ENCODE measurements around the gene LIME1.

LIME1 gene

GRCh38 chr20:63692436-63693082 is 43.9 kb upstream of the LIME1 start:
- H3K9me3 ChIP-seq (ENCODE audit: control insufficient read depth, insufficient read depth, low read length): peaks cover 2% of the 10 kb centered on the region; the same call in 1 of the 2 replicates
- no peak for DNase-seq (ENCODE audit: low read depth, low spot score)
- no peak overlapping the region for H3K4me3 ChIP-seq (ENCODE audit: low read length)
- H3K36me3 ChIP-seq (ENCODE audit: control insufficient read depth, insufficient read depth, low read length): peaks cover 23% of the 10 kb centered on the region
- H3K27me3 ChIP-seq (ENCODE audit: control insufficient read depth, insufficient read depth, low read length): no peaks in the 10 kb centered on the region
- no peak overlapping the region for H3K27ac ChIP-seq (ENCODE audit: low read length)
- WGBS (ENCODE audit: insufficient coverage, insufficient read length): no CpG with 5 or more reads among the region's 20 CpGs
- H3K4me1 ChIP-seq (ENCODE audit: control insufficient read depth, insufficient read depth, low read length): no peaks in the 10 kb centered on the region; the same call in 1 of the 2 replicates

GRCh38 chr20:63693083-63693732 is 43.3 kb upstream of the LIME1 start:
- Histone ChIP-seq H3K36me3 (ENCODE audit: control insufficient read depth, insufficient read depth, low read length) (peaks cover 23% of the 10 kb centered on the region), H3K4me3 (ENCODE audit: low read length) (no peak overlapping the region), H3K9me3 (ENCODE audit: control insufficient read depth, insufficient read depth, low read length) (peaks cover 2% of the 10 kb centered on the region; the same call in 1 of the 2 replicates), H3K27me3 (ENCODE audit: control insufficient read depth, insufficient read depth, low read length) (no peaks in the 10 kb centered on the region), H3K27ac (ENCODE audit: low read length) (no peak overlapping the region), H3K4me1 (ENCODE audit: control insufficient read depth, insufficient read depth, low read length) (no peaks in the 10 kb centered on the region; the same call in 1 of the 2 replicates)
- WGBS (ENCODE audit: insufficient coverage, insufficient read length): no CpG with 5 or more reads among the region's 10 CpGs
- DNase-seq (ENCODE audit: low read depth, low spot score): no peak

- H3K36me3 ChIP-seq (ENCODE audit: control insufficient read depth, insufficient read depth, low read length): peaks cover 23% of the 10 kb centered on the region
- DNase-seq (ENCODE audit: low read depth, low spot score): no peak
- H3K9me3 ChIP-seq (ENCODE audit: control insufficient read depth, insufficient read depth, low read length): peaks cover 2% of the 10 kb centered on the region; the same call in 1 of the 2 replicates
- no peaks in the 10 kb centered on the region; the same call in 1 of the 2 replicates for H3K4me1 ChIP-seq (ENCODE audit: control insufficient read depth, insufficient read depth, low read length)
- H3K4me3 ChIP-seq (ENCODE audit: low read length): no peak overlapping the region
- H3K27ac ChIP-seq (ENCODE audit: low read length): no peak overlapping the region
- no CpG with 5 or more reads among the region's 21 CpGs for WGBS (ENCODE audit: insufficient coverage, insufficient read length)
- H3K27me3 ChIP-seq (ENCODE audit: control insufficient read depth, insufficient read depth, low read length): no peaks in the 10 kb centered on the region
Observed at GRCh38 chr20:63693733-63694583, 42.5 kb upstream of the LIME1 start.

GRCh38 chr20:63694584-63695423 is 41.7 kb upstream of the LIME1 start:
- WGBS (ENCODE audit: insufficient coverage, insufficient read length): no CpG with 5 or more reads among the region's 37 CpGs
- peaks cover 23% of the 10 kb centered on the region for H3K36me3 ChIP-seq (ENCODE audit: control insufficient read depth, insufficient read depth, low read length)
- no peaks in the 10 kb centered on the region; the same call in 1 of the 2 replicates for H3K4me1 ChIP-seq (ENCODE audit: control insufficient read depth, insufficient read depth, low read length)

GRCh38 chr20:63695424-63696305 is 40.8 kb upstream of the LIME1 start:
- Histone ChIP-seq H3K27ac (ENCODE audit: low read length) (no peak overlapping the region), H3K4me3 (ENCODE audit: low read length) (no peak overlapping the region), H3K27me3 (ENCODE audit: control insufficient read depth, insufficient read depth, low read length) (no peaks in the 10 kb centered on the region), H3K36me3 (ENCODE audit: control insufficient read depth, insufficient read depth, low read length) (peaks cover 23% of the 10 kb centered on the region), H3K4me1 (ENCODE audit: control insufficient read depth, insufficient read depth, low read length) (no peaks in the 10 kb centered on the region; the same call in 1 of the 2 replicates), H3K9me3 (ENCODE audit: control insufficient read depth, insufficient read depth, low read length) (peaks cover 2% of the 10 kb centered on the region; the same call in 1 of the 2 replicates)
- WGBS (ENCODE audit: insufficient coverage, insufficient read length): no CpG with 5 or more reads among the region's 25 CpGs
- no peak for DNase-seq (ENCODE audit: low read depth, low spot score)

More at GRCh38 chr20:63694584-63695423, 41.7 kb upstream of the LIME1 start:
- H3K9me3 ChIP-seq (ENCODE audit: control insufficient read depth, insufficient read depth, low read length): peaks cover 2% of the 10 kb centered on the region; the same call in 1 of the 2 replicates
- H3K4me3 ChIP-seq (ENCODE audit: low read length): no peak overlapping the region
- H3K27me3 ChIP-seq (ENCODE audit: control insufficient read depth, insufficient read depth, low read length): no peaks in the 10 kb centered on the region
- H3K27ac ChIP-seq (ENCODE audit: low read length): no peak overlapping the region
- DNase-seq (ENCODE audit: low read depth, low spot score): no peak

- Histone ChIP-seq H3K36me3 (ENCODE audit: control insufficient read depth, insufficient read depth, low read length) (peaks cover 22% of the 10 kb centered on the region), H3K9me3 (ENCODE audit: control insufficient read depth, insufficient read depth, low read length) (peaks cover 2% of the 10 kb centered on the region; the same call in 1 of the 2 replicates), H3K27me3 (ENCODE audit: control insufficient read depth, insufficient read depth, low read length) (no peaks in the 10 kb centered on the region), H3K4me3 (ENCODE audit: low read length) (no peak overlapping the region), H3K4me1 (ENCODE audit: control insufficient read depth, insufficient read depth, low read length) (no peaks in the 10 kb centered on the region; the same call in 1 of the 2 replicates), H3K27ac (ENCODE audit: low read length) (no peak overlapping the region)
- DNase-seq (ENCODE audit: low read depth, low spot score): no peak
- no CpG with 5 or more reads among the region's 6 CpGs for WGBS (ENCODE audit: insufficient coverage, insufficient read length)
Observed at GRCh38 chr20:63696306-63696627, 40.2 kb upstream of the LIME1 start.

GRCh38 chr20:63696628-63697356 is 39.7 kb upstream of the LIME1 start, which contains the start of gene TNFRSF6B:
TSS of gene TNFRSF6B (plus strand) at chr20:63696652. CDS start at chr20:63696768, 116 bp downstream.
- H3K36me3 ChIP-seq (ENCODE audit: control insufficient read depth, insufficient read depth, low read length): peaks cover 19% of the 10 kb centered on the region
- WGBS (ENCODE audit: insufficient coverage, insufficient read length): no CpG with 5 or more reads among the region's 52 CpGs
- H3K9me3 ChIP-seq (ENCODE audit: control insufficient read depth, insufficient read depth, low read length): peaks cover 2% of the 10 kb centered on the region; the same call in 1 of the 2 replicates
- DNase-seq (ENCODE audit: low read depth, low spot score): no peak
- H3K27me3 ChIP-seq (ENCODE audit: control insufficient read depth, insufficient read depth, low read length): no peaks in the 10 kb centered on the region
- H3K27ac ChIP-seq (ENCODE audit: low read length): no peak within 1 kb of the TSS
- H3K4me3 ChIP-seq (ENCODE audit: low read length): no peak within 1 kb of the TSS
- H3K4me1 ChIP-seq (ENCODE audit: control insufficient read depth, insufficient read depth, low read length): peaks cover 1% of the 10 kb centered on the region; the same call in 1 of the 2 replicates

- Histone ChIP-seq H3K4me3 (ENCODE audit: low read length) (no peak overlapping the region), H3K27ac (ENCODE audit: low read length) (no peak overlapping the region), H3K36me3 (ENCODE audit: control insufficient read depth, insufficient read depth, low read length) (peaks cover 16% of the 10 kb centered on the region), H3K9me3 (ENCODE audit: control insufficient read depth, insufficient read depth, low read length) (peaks cover 2% of the 10 kb centered on the region; the same call in 1 of the 2 replicates), H3K27me3 (ENCODE audit: control insufficient read depth, insufficient read depth, low read length) (no peaks in the 10 kb centered on the region), H3K4me1 (ENCODE audit: control insufficient read depth, insufficient read depth, low read length) (peaks cover 1% of the 10 kb centered on the region; the same call in 1 of the 2 replicates)
- no peak for DNase-seq (ENCODE audit: low read depth, low spot score)
- no CpG with 5 or more reads among the region's 7 CpGs for WGBS (ENCODE audit: insufficient coverage, insufficient read length)
Observed at GRCh38 chr20:63697357-63697867, 39.1 kb upstream of the LIME1 start.

Measured in iPS DF 6.9 (cell line).